Psoas muscle (tissue), 8 donors: ENCODE data around the gene AHCYL1. TPM values are rescaled to one million over a fixed set of nuclear protein-coding genes. Genes with fewer than 3 reads are reported as not detected.
A peak's percentile ranks its signal among the peaks of the same experiment; 100 is the strongest.

Experiments used
- ATAC-seq, 4 donors: fragments of 200-7000 bp; cut with Tn5 transposase; one replicate each; pipeline ENCODE4 v1.9.1; 2020; ENCODE audit warnings: moderate library complexity in 3 of 4, mild to moderate bottlenecking in 2 of 4
- DNase-seq, 2 donors: peaks; one replicate each; pipeline ENCODE4 v3.0.0-alpha.2; 2020
- H3K27ac ChIP-seq: fragments of 200-600 bp; one replicate; pipeline ENCODE4 v1.8.0; 2022
- H3K27me3 ChIP-seq, 3 donors: fragments of 200-600 bp in 1 of 3; one replicate each; pipeline versions ENCODE4 v1.6.1 to v1.8.0; 2013 to 2022; ENCODE audit warnings: low read length in 2 of 3, mild to moderate bottlenecking in 2 of 3, moderate library complexity in 1 of 3; ENCODE audit not compliant: insufficient read depth in 3 of 3
- H3K36me3 ChIP-seq, 2 donors: fragments of 200-600 bp in 1 of 2; one replicate each; pipeline versions ENCODE4 v1.6.1 to v1.8.0; 2013 to 2022; ENCODE audit warnings: low read depth in 1 of 2, mild to moderate bottlenecking in 1 of 2, moderate library complexity in 1 of 2; ENCODE audit not compliant: insufficient read depth in 1 of 2
- H3K4me1 ChIP-seq: fragments of 200-600 bp; one replicate; pipeline ENCODE4 v1.8.0; 2022
- H3K4me3 ChIP-seq: fragments of 200-600 bp; one replicate; pipeline ENCODE4 v1.8.0; 2022; ENCODE audit warnings: mild to moderate bottlenecking
- H3K9me3 ChIP-seq: fragments of 200-600 bp; one replicate; pipeline ENCODE4 v1.8.0; 2022
- WGBS, 3 donors: extraction: QIAGEN DNeasy Blood & Tissue Kit; methylation state at CpG; one replicate each; pipeline versions ENCODE4 v1.1.6 to v1.1.7; 2013; 5-methylcytosine and 5-hydroxymethylcytosine counted together
- intact Hi-C, 2 donors: fragments of 100-400 bp; cut with DNase I; formaldehyde crosslinking; loops; one replicate each; pipeline versions ENCODE4 v1.11.0 to v1.14.2; 2022
- polyA plus RNA-seq, 3 donors: library from polyadenylated mRNA; stranded (reverse); fragments of 200-250 nt; gene quantifications; one replicate each; pipeline ENCODE4 v1.2.3, GENCODE V29; 2013
- total RNA-seq, 4 donors: library from RNA; stranded (reverse); fragmentation: NEBNext Ultra II Directional in 2 of 4; extraction: Animal tissue kit (Norgen Biotek cat#: 25700) in 2 of 4; gene quantifications; one replicate each; pipeline versions ENCODE4 v1.2.1 to v1.2.4, GENCODE V29; 2021 to 2023
- TF ChIP-seq, protein P1 (sequence below): fragments of 200-600 bp; IDR thresholded peaks from one replicate; pipeline ENCODE4 v1.8.0; 2022; ENCODE audit warnings: antibody characterized with exemption
- donor health status: healthy with polysubstance abuse.
- donor health status: DM: no; HTN: no; CAD: no; lungs with moderate emphysema.
- donor health status: Bipolar disorder and iron deficiency.
- donor health status: healthy.
- donor health status: DM: yes; HTN: yes; CAD: no.
- donor health status: DM: no; HTN: no; CAD: no.
- donor health status: DM: no; HTN: no; CAD: no.
- donor health status: DM: yes; HTN: yes; CAD: no.

Gene AHCYL1
- total and polyA plus RNA-seq, 7 donors: 42.5 to 128 (median 60.2) TPM

DNA sequence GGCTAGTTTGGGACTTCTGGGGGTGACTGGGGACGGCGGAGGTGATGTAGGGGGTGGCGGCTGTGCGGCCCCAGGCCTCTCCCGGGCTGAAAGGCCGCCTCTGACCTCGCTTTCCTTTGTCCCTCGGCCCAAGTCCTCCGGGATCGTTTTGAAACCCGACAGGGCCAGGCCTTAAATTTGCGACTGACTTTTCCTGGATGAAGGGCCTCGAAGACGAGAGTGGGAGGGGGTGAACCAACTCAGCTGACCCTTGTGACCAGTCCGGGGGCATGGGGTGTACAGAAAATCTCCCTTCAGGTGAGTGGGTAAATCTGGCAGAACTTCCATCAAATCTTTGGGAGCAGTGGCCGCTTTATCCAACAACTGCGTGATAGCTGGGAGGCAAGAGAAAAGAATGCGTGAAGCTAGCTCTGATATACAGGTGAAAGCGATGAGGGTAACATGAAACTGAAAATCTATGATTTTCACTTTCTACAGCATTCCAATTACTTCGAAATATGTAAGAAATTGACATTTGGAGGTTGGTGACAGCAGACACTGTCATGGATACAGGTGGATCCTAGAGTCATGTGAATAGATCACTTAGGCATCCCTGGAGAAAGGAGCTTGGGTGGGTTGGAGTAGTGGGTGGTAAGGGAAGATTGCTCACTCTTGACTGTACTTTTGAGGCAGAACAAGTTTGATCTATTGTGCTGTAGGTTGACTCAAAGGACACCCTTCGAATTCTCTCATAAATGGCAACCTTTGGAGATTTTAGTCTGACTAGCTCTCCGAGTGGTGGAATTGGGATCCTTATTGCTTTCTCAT, 885 bp downstream of the AHCYL1 start:
- H3K36me3 ChIP-seq: peaks cover 3 to 14% of the 10 kb centered on the region in 2 donors
- ATAC-seq (peak in 1 of 4 donors; percentile 3), DNase-seq (no peak)
- intact Hi-C loops: no loop called here
- TF ChIP-seq, protein P1, sequence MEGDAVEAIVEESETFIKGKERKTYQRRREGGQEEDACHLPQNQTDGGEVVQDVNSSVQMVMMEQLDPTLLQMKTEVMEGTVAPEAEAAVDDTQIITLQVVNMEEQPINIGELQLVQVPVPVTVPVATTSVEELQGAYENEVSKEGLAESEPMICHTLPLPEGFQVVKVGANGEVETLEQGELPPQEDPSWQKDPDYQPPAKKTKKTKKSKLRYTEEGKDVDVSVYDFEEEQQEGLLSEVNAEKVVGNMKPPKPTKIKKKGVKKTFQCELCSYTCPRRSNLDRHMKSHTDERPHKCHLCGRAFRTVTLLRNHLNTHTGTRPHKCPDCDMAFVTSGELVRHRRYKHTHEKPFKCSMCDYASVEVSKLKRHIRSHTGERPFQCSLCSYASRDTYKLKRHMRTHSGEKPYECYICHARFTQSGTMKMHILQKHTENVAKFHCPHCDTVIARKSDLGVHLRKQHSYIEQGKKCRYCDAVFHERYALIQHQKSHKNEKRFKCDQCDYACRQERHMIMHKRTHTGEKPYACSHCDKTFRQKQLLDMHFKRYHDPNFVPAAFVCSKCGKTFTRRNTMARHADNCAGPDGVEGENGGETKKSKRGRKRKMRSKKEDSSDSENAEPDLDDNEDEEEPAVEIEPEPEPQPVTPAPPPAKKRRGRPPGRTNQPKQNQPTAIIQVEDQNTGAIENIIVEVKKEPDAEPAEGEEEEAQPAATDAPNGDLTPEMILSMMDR: no peak
- peaks cover 47% of the 10 kb centered on the region for H3K4me1 ChIP-seq
- peak overlapping the region; percentile 94 for H3K4me3 ChIP-seq
- WGBS, 3 donors: 7 to 11% (median 8%) methylated on average over 18 to 22 of the region's 22 CpGs
- H3K9me3 ChIP-seq: no peaks in the 10 kb centered on the region
- peak overlapping the region; percentile 98 for H3K27ac ChIP-seq
- no peaks in the 10 kb centered on the region for H3K27me3 ChIP-seq

GRCh38 chr1:109986054-109986444, 1.5 kb downstream of the AHCYL1 start:
- intact Hi-C loops: no loop called here
- WGBS, 3 donors: 86 to 90% (median 90%) methylated on average over 3 of the region's 3 CpGs

DNA sequence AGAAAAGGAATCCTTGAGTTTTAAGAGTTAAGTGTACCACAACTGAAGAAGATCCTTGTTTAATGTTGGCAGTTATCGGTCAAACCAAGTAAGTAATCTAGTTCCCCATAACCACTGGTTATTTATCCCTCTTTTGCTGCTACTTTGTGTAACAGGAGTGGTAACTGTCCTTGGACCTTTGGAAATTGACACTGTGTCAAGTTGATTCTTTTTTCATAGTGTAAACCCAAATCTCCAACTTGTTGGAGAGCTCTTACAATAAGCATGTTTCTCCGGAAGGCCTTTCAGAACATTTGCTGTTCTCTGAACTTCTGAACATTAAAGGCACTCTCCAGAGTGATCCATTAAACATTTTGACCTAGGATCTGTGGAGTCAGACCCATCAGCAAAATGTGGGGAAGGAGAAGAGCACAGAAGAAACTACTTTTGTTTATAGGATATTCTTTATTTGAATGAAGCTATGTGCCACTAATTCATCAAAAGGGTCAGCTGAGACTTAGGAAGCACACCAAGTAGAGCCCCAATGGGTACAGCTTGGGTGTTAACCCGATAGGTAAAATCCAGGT, 3.9 kb downstream of the AHCYL1 start:
- no peak for DNase-seq
- Histone ChIP-seq H3K9me3 (no peaks in the 10 kb centered on the region), H3K4me1 (peaks cover 69% of the 10 kb centered on the region), H3K36me3 (peaks cover 3 to 14% of the 10 kb centered on the region in 2 donors), H3K27me3 (no peaks in the 10 kb centered on the region), H3K27ac (peak overlapping the region; percentile 98), H3K4me3 (peak overlapping the region; percentile 94)
- WGBS, 3 donors: 86 to 93% (median 87%) methylated on average over 3 of the region's 3 CpGs
- intact Hi-C loops: no loop called here
- ATAC-seq: no peak
- TF ChIP-seq, protein P1: no peak

More at GRCh38 chr1:109986054-109986444, 1.5 kb downstream of the AHCYL1 start:
- DNase-seq: no peak
- no peak for ATAC-seq
- H3K4me3 ChIP-seq: peak overlapping the region; percentile 94
- H3K9me3 ChIP-seq: no peaks in the 10 kb centered on the region
- H3K27ac ChIP-seq: peak overlapping the region; percentile 98
- H3K27me3 ChIP-seq: no peaks in the 10 kb centered on the region
- TF ChIP-seq, protein P1: no peak
- H3K4me1 ChIP-seq: peaks cover 47% of the 10 kb centered on the region
- H3K36me3 ChIP-seq: peaks cover 3 to 14% of the 10 kb centered on the region in 2 donors

DNA sequence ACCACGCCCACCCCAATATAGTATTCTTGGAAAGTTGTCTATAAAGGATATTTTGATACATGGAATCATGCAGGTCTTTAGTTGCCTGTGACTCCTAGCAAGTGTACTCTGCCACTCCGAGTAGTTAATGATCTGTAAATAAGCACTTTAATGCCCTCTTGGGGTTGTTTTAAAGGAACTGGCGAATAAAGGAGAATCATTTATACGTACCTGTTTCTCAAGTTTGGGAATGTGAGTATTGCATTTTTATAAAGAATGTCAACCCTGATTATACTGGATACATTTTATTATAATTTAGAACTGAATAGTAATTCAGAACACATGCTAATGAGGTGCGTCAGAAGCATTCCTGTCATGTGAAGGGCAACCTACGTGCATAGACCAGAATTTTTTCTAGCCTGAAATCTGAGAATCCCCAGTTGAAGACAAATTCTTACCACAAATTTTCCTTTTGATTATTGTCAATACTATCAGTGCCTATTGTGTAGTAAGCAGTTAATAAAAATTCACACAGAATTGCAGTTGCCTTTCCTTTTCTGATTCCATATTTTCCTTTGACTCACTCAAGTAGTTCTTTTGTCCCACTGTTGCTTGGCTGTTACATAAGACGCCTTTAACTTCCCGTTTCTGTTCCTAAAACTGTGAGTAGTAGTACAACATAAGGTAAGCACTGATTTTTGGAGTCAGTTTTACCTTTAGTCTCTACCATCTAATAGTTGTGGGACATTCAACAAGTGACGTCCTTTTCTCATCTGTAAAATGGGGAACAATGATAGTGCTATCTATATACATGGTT, 5.1 kb downstream of the AHCYL1 start:
- WGBS, 3 donors: 39 to 66% (median 41%) methylated on average over 9 of the region's 9 CpGs
- ATAC-seq (peak in 3 of 4 donors; percentile 32 to 47 (median 33)), DNase-seq (no peak)
- H3K36me3 ChIP-seq: peaks cover 3 to 14% of the 10 kb centered on the region in 2 donors
- peaks cover 79% of the 10 kb centered on the region for H3K4me1 ChIP-seq
- peak overlapping the region; percentile 94 for H3K4me3 ChIP-seq
- no peaks in the 10 kb centered on the region for H3K9me3 ChIP-seq
- H3K27ac ChIP-seq: peak overlapping the region; percentile 98
- no peaks in the 10 kb centered on the region for H3K27me3 ChIP-seq
- TF ChIP-seq, protein P1: no peak
- intact Hi-C loops: no loop called here
